A549 treated with dexamethasone at 1 μM for 4 hours (cell line): Measurements from ENCODE around the gene SLC25A18. TPM values are rescaled to one million over a fixed set of nuclear protein-coding genes. Genes with fewer than 3 reads are reported as not detected.

ENCODE experiments used
- total RNA-seq: library from RNA; stranded (reverse); fragments of 200-300 nt; extraction: Qiagen RNA extraction; gene quantifications from 5 replicates; pipeline ENCODE4 v1.2.3, GENCODE V29; 2022

SLC25A18 gene, protein sequence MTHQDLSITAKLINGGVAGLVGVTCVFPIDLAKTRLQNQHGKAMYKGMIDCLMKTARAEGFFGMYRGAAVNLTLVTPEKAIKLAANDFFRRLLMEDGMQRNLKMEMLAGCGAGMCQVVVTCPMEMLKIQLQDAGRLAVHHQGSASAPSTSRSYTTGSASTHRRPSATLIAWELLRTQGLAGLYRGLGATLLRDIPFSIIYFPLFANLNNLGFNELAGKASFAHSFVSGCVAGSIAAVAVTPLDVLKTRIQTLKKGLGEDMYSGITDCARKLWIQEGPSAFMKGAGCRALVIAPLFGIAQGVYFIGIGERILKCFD
- total RNA-seq = 0.51 to 0.93 TPM (median 0.82 TPM) in 5 replicates

DNA sequence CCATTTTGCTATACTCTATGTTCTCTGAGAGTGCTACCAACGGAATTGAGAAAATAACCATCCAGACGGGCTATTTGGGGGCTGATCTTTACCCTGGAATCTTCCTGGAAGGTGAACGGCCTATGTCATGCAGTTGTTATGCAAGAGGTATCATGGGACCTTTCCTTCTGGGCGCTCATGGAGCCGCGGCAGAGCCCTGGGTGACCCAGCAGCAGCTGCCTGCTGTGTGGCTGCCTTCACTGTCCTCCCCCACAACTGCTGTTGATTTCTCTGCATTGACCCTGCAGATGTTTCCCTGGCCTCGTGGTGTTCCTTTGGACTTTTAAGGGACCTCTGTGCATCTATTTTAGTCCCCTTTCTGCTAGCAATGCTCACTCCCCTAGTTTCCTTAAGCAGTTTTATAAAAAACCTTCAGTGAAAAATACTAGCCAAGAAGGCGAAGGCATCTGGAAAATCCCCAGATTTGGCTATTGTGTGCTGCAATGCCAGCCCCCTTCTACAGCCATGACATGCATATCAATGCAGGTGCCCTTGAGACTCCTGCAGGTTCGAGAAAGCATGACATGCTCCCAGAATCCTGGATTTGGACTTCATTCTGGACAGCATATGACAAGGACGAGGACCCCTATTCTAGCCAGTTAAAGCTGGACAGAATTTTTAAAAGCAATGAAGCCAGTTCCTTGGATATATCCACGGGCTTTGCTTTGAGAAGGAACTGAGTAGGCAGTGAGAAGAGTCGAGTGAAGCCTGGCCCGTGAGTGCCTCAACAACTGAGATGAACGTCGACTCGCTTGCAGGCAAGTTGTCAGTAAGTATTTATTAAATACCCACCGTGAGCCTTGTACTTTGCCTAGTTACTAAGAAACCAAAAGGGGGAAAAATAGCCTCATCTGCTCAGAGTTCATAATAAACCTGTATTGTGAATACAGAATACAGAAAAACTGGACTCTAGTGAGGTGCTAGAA, at the start of gene SLC25A18:
TSS of gene SLC25A18 (plus strand) at position 593 of the 965 bp plus-strand sequence. CDS start 16,447 bp downstream, outside the sequence.

DNA sequence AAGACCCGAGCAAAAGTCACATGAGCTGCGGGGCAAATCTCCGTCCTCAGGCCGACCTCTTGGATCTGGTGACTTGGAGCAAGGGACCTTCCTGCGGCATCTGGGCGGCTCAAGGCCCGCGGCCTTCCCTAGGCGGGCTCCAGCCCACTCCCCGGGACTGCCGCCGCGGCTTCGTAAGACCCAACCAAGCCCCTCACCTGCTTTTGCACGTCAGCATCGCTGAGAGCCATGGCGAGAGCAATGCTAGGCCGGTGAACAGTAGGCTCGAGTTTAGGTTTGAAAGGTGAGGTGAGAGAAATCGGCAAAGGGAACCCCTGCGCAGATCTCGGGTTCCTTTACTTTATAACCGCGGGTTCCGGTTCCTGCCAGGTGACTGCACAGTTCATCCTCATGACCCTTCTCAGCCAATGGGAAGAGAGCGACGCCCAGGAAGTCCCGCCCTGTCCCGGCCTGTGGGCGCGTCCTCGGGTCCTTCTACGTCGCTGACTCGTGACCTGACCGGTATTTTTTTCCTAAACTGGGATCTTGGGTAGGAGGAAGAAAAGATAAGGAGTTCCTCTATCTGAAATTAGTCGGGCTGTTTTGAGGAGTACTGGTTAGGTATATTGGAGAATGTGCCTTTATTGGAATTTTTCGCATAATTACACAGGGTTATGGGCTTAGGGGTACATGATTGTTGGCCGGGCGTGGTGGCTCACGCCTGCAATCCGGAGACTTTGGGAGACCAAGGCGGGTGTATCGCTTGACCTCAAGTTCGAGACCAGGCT, 65.3 kb downstream of the SLC25A18 start, which contains the start of gene ATP6V1E1:
TSS of gene ATP6V1E1 (minus strand) at position 344 of the 767 bp plus-strand sequence. CDS start at position 230, 114 bp downstream.

DNA sequence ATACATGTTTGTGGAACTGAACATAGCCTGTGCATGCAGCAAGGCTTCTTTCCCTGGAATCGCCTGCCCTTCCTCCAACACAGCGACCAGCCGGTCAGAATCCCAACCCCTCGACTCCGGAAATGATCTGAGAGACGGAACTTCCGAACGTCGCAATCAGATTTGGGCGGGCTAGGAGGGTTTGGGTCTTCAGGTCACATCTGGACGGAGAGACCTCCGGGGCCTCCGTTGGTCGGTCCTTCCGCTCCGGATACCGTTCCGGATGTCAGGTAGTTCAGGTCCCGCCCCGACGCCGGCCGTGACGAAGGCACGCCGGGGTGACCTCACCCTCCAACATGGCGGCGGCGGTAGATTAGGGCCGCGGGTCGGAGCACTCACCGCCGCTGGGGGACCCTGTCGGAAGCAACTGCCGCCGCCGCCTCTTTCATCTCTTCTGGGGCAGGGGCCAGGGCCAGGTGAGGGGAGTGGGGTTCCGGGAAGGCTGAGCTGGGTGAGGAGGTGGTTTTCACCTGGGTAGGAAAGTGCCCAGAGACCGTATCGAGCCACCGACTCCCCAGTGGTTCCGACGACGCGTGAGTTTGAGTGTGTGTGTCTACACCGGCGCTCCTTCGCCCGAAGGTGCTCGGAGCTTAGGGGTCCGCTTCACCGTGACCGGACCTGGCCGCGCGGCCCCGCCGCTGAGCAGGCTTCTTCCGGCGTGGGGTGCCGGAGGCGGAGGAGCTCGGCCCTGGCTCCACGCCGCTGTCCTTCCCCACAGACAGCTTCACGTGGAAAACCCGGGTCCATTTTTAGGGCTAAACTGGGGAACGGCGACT, 75.3 kb downstream of the SLC25A18 start, which contains the start of gene BCL2L13:
TSS of gene BCL2L13 (plus strand) at position 326 of the 815 bp plus-strand sequence. CDS start 16,955 bp downstream, outside the sequence.

Other genes starting within 250 kb of the SLC25A18 start
- 0.06 to 0.13 TPM (median 0.09 TPM) in 5 replicates for gene CECR2, start 194.0 kb upstream of the SLC25A18 start, total RNA-seq
- gene ATP6V1E1, start 65.3 kb downstream of the SLC25A18 start, total RNA-seq = 104 to 132 TPM (median 111 TPM) in 5 replicates
- gene BCL2L13, start 75.3 kb downstream of the SLC25A18 start, total RNA-seq = 30.9 to 39.7 TPM (median 35.9 TPM) in 5 replicates
- 42.4 to 70.6 TPM (median 69.2 TPM) in 5 replicates for gene BID, start 211.0 kb downstream of the SLC25A18 start, total RNA-seq